GM23248 (cell line): ENCODE measurements around the gene RAB40B.

Source experiments
- EZH2 ChIP-seq: fragments of 200-600 bp; sonication (generic); IDR thresholded peaks from 2 replicates; pipeline ENCODE4 v1.6.1; 2018; ENCODE audit warnings: antibody characterized with exemption, mild to moderate bottlenecking; ENCODE audit not compliant: insufficient read depth, poor library complexity, severe bottlenecking
- EZH2phosphoT487 ChIP-seq: fragments of 200-600 bp; sonication (generic); IDR thresholded peaks from 2 replicates; pipeline ENCODE4 v1.6.1; 2018; ENCODE audit warnings: antibody characterized with exemption, moderate library complexity, mild to moderate bottlenecking, low read depth; ENCODE audit not compliant: insufficient read depth

- TF ChIP-seq EZH2 (no peak), EZH2phosphoT487 (no peak)
Measured at GRCh38 chr17:82722341-82723013, 24.0 kb upstream of the RAB40B start.
